ENCODE data around the gene RAP1GAP2. TPM values are rescaled to one million over a fixed set of nuclear protein-coding genes. Genes with fewer than 3 reads are reported as not detected.

RAP1GAP2 gene
- total RNA-seq, 6 donors from 2014 or later = 6.3 to 19.4 (median 13.6) TPM

- peak; percentile 70 to 81 for ATAC-seq (ENCODE audit: low FRiP score in 2 of 2)
- peak in 1 of 2 donors; percentile 60 for DNase-seq
- no peaks in the 10 kb centered on the region for H3K9me3 ChIP-seq
- H3K4me1 ChIP-seq = no peaks in the 10 kb centered on the region
- H3K27ac ChIP-seq = no peak overlapping the region
- WGBS, 2 donors = 57 to 66% methylated on average over 20 to 21 of the region's 21 CpGs
- H3K27me3 ChIP-seq = no peaks in the 10 kb centered on the region
- no peak overlapping the region for H3K4me3 ChIP-seq
- peaks cover 0 to 5% (median 2%) of the 10 kb centered on the region in 4 donors for H3K36me3 ChIP-seq
- no peak for TF ChIP-seq POLR2A (IDR thresholded peaks at IDR 0.05)
- no peak for TF ChIP-seq POLR2AphosphoS5 (IDR thresholded peaks at IDR 0.05)
- TF ChIP-seq CTCF (IDR thresholded peaks at IDR 0.05) = peak; percentile 80 to 91 (median 86)
- TF ChIP-seq EP300 (IDR thresholded peaks at IDR 0.05) = no peak
These were observed 216.8 kb downstream of the RAP1GAP2 start for GRCh38 chr17:3012926-3013581.

- Histone ChIP-seq H3K9me3 (no peaks in the 10 kb centered on the region), H3K4me1 (no peaks in the 10 kb centered on the region), H3K27ac (no peak overlapping the region), H3K36me3 (peaks cover 0 to 5% (median 0%) of the 10 kb centered on the region in 4 donors), H3K27me3 (no peaks in the 10 kb centered on the region), H3K4me3 (no peak overlapping the region)
- ATAC-seq (ENCODE audit: low FRiP score in 2 of 2) (no peak), DNase-seq (no peak)
- TF ChIP-seq EP300 (IDR thresholded peaks at IDR 0.05) (no peak), CTCF (IDR thresholded peaks at IDR 0.05) (no peak), POLR2AphosphoS5 (IDR thresholded peaks at IDR 0.05) (no peak), POLR2A (IDR thresholded peaks at IDR 0.05) (no peak)
- WGBS, 2 donors = 76 to 82% methylated on average over 7 of the region's 7 CpGs
These were observed 219.7 kb downstream of the RAP1GAP2 start for GRCh38 chr17:3015890-3016289.

- no peak for DNase-seq
These were observed 221.7 kb downstream of the RAP1GAP2 start for GRCh38 chr17:3017936-3018335.

GRCh38 chr17:3019761-3020160 lies 223.5 kb downstream of the RAP1GAP2 start:
- Histone ChIP-seq H3K4me1 (no peaks in the 10 kb centered on the region), H3K4me3 (no peak overlapping the region), H3K9me3 (peaks cover 0 to 6% (median 0%) of the 10 kb centered on the region in 4 donors), H3K36me3 (peaks cover 0 to 6% (median 3%) of the 10 kb centered on the region in 4 donors), H3K27ac (no peak overlapping the region), H3K27me3 (no peaks in the 10 kb centered on the region)
- DNase-seq = no peak
- 84 to 100% methylated on average over 1 to 7 of the region's 9 CpGs for WGBS, 2 donors
- no peak for TF ChIP-seq POLR2AphosphoS5 (IDR thresholded peaks at IDR 0.05)
- no peak for TF ChIP-seq EP300 (IDR thresholded peaks at IDR 0.05)
- TF ChIP-seq POLR2A (IDR thresholded peaks at IDR 0.05) = no peak
- TF ChIP-seq CTCF (IDR thresholded peaks at IDR 0.05) = no peak
- ATAC-seq (ENCODE audit: low FRiP score in 2 of 2) = no peak

More at GRCh38 chr17:3017936-3018335, 221.7 kb downstream of the RAP1GAP2 start:
- H3K27ac ChIP-seq = no peak overlapping the region
- WGBS, 2 donors = 89 to 95% methylated on average over 5 to 15 of the region's 15 CpGs
- H3K4me1 ChIP-seq = no peaks in the 10 kb centered on the region
- H3K36me3 ChIP-seq = peaks cover 0 to 6% (median 3%) of the 10 kb centered on the region in 4 donors
- no peaks in the 10 kb centered on the region for H3K27me3 ChIP-seq
- peaks cover 0 to under 1% (median 0%) of the 10 kb centered on the region in 4 donors for H3K9me3 ChIP-seq
- no peak overlapping the region for H3K4me3 ChIP-seq
- TF ChIP-seq POLR2A (IDR thresholded peaks at IDR 0.05) (no peak), CTCF (IDR thresholded peaks at IDR 0.05) (no peak), EP300 (IDR thresholded peaks at IDR 0.05) (no peak), POLR2AphosphoS5 (IDR thresholded peaks at IDR 0.05) (no peak)
- ATAC-seq (ENCODE audit: low FRiP score in 2 of 2) = peak in 1 of 2 donors; percentile 35

GRCh38 chr17:3020381-3020780 lies 224.1 kb downstream of the RAP1GAP2 start:
- peaks cover 0 to 6% (median 0%) of the 10 kb centered on the region in 4 donors for H3K9me3 ChIP-seq
- H3K27me3 ChIP-seq = no peaks in the 10 kb centered on the region
- TF ChIP-seq EP300 (IDR thresholded peaks at IDR 0.05) = no peak
- TF ChIP-seq POLR2AphosphoS5 (IDR thresholded peaks at IDR 0.05) = no peak
- no peak for TF ChIP-seq CTCF (IDR thresholded peaks at IDR 0.05)
- no peak for TF ChIP-seq POLR2A (IDR thresholded peaks at IDR 0.05)
- ATAC-seq (ENCODE audit: low FRiP score in 2 of 2) (no peak), DNase-seq (no peak)
- no peak overlapping the region for H3K4me3 ChIP-seq
- H3K27ac ChIP-seq = no peak overlapping the region
- 94 to 96% methylated on average over 12 to 16 of the region's 16 CpGs for WGBS, 2 donors
- H3K4me1 ChIP-seq = no peaks in the 10 kb centered on the region
- H3K36me3 ChIP-seq = peaks cover 0 to 6% (median 3%) of the 10 kb centered on the region in 4 donors
